H9 (cell line): ENCODE measurements around the gene GRIN2B. TPM values are rescaled to one million over a fixed set of nuclear protein-coding genes. Genes with fewer than 3 reads are reported as not detected.

Source experiments
- DNase-seq: peaks from one replicate; pipeline ENCODE4 v3.0.0-alpha.2; 2017
- H2AFZ ChIP-seq: one replicate; pipeline ENCODE4 v1.6.1; 2013; ENCODE audit warnings: mild to moderate bottlenecking, low read length, control low read depth, moderate library complexity
- H2AK5ac ChIP-seq: 2 replicates; pipeline ENCODE4 v1.6.1; 2013; ENCODE audit warnings: low read length, control low read depth, mixed read lengths; ENCODE audit not compliant: insufficient read length
- H2BK120ac ChIP-seq: one replicate; pipeline ENCODE4 v1.6.1; 2013; ENCODE audit warnings: low read depth, mild to moderate bottlenecking, low read length, control low read depth, inconsistent platforms; ENCODE audit not compliant: poor library complexity, severe bottlenecking
- H2BK12ac ChIP-seq: 2 replicates; pipeline ENCODE4 v1.6.1; 2013; ENCODE audit warnings: low read length, control low read depth, mixed read lengths, low read depth; ENCODE audit not compliant: insufficient read length
- H2BK15ac ChIP-seq: 2 replicates; pipeline ENCODE4 v1.6.1; 2013; ENCODE audit warnings: low read depth, low read length, control low read depth
- H2BK20ac ChIP-seq: one replicate; pipeline ENCODE4 v1.6.1; 2013; ENCODE audit warnings: low read depth, mild to moderate bottlenecking, low read length, control low read depth, inconsistent platforms; ENCODE audit not compliant: poor library complexity, severe bottlenecking
- H2BK5ac ChIP-seq: 2 replicates; pipeline ENCODE4 v1.6.1; 2013; ENCODE audit warnings: low read length, control low read depth, mixed read lengths; ENCODE audit not compliant: insufficient read length
- H3K14ac ChIP-seq: 2 replicates; pipeline ENCODE4 v1.6.1; 2013; ENCODE audit warnings: low read length, control low read depth; ENCODE audit not compliant: insufficient read depth
- H3K18ac ChIP-seq: 2 replicates; pipeline ENCODE4 v1.6.1; 2013; ENCODE audit warnings: low read depth, mild to moderate bottlenecking, mixed read lengths, low read length, control low read depth; ENCODE audit not compliant: insufficient read length
- H3K23ac ChIP-seq: 2 replicates; pipeline ENCODE4 v1.6.1; 2013; ENCODE audit warnings: low read length, control low read depth, mixed read lengths, low read depth; ENCODE audit not compliant: insufficient read length
- H3K23me2 ChIP-seq: 2 replicates; pipeline ENCODE4 v1.6.1; 2013; ENCODE audit warnings: low read depth, mild to moderate bottlenecking, mixed read lengths, low read length, control low read depth; ENCODE audit not compliant: insufficient read length, poor library complexity, severe bottlenecking
- H3K27ac ChIP-seq: 2 replicates; pipeline ENCODE4 v1.5.1; 2013; ENCODE audit warnings: low read length, control low read depth, mixed read lengths, low read depth; ENCODE audit not compliant: insufficient read length
- H3K27me3 ChIP-seq: 2 replicates; pipeline ENCODE4 v1.6.1; 2013; ENCODE audit warnings: low read length, control low read depth, inconsistent platforms; ENCODE audit not compliant: insufficient read depth
- H3K4ac ChIP-seq: 2 replicates; pipeline ENCODE4 v1.6.1; 2013; ENCODE audit warnings: low read depth, mild to moderate bottlenecking, control low read depth, inconsistent platforms, low read length, moderate library complexity
- H3K4me1 ChIP-seq: 2 replicates; pipeline ENCODE4 v1.6.1; 2013; ENCODE audit warnings: low read length, control low read depth, inconsistent platforms; ENCODE audit not compliant: insufficient read depth
- H3K4me2 ChIP-seq: 2 replicates; pipeline ENCODE4 v1.6.1; 2013; ENCODE audit warnings: low read length, control low read depth, mixed read lengths; ENCODE audit not compliant: insufficient read length, insufficient read depth
- H3K56ac ChIP-seq: 2 replicates; pipeline ENCODE4 v1.6.1; 2013; ENCODE audit warnings: low read depth, mild to moderate bottlenecking, mixed read lengths, low read length, control low read depth; ENCODE audit not compliant: insufficient read length
- H3K79me1 ChIP-seq: 2 replicates; pipeline ENCODE4 v1.6.1; 2013; ENCODE audit warnings: low read depth, mild to moderate bottlenecking, moderate library complexity, low read length, control low read depth, inconsistent platforms; ENCODE audit not compliant: insufficient read depth, poor library complexity, severe bottlenecking
- H3K79me2 ChIP-seq: 2 replicates; pipeline ENCODE4 v1.6.1; 2013; ENCODE audit warnings: low read length, control low read depth, inconsistent platforms; ENCODE audit not compliant: insufficient read depth
- H3K9ac ChIP-seq: 2 replicates; pipeline ENCODE4 v1.6.1; 2013; ENCODE audit warnings: low read length, control low read depth, mixed read lengths; ENCODE audit not compliant: insufficient read length; ENCODE audit errors: extremely low read depth
- H3K9me3 ChIP-seq: one replicate; pipeline ENCODE4 v1.6.1; 2013; ENCODE audit warnings: low read depth, low read length, inconsistent platforms; ENCODE audit not compliant: control insufficient read depth
- H3T11ph ChIP-seq: one replicate; pipeline ENCODE4 v1.6.1; 2013; ENCODE audit warnings: mild to moderate bottlenecking, low read length, control low read depth, inconsistent platforms
- H4K20me1 ChIP-seq: one replicate; pipeline ENCODE4 v1.6.1; 2013; ENCODE audit not compliant: control insufficient read depth, insufficient read length, insufficient read depth
- H4K5ac ChIP-seq: 2 replicates; pipeline ENCODE4 v1.6.1; 2013; ENCODE audit warnings: low read depth, mild to moderate bottlenecking, mixed read lengths, low read length, control low read depth; ENCODE audit not compliant: insufficient read length
- H4K8ac ChIP-seq: replicated peaks from 2 replicates; pipeline ENCODE4 v1.6.1; 2013; ENCODE audit warnings: low read length, control low read depth, mixed read lengths, low read depth; ENCODE audit not compliant: insufficient read length
- H4K91ac ChIP-seq: 2 replicates; pipeline ENCODE4 v1.6.1; 2013; ENCODE audit warnings: low read depth, mild to moderate bottlenecking, moderate library complexity, mixed read lengths, low read length, control low read depth; ENCODE audit not compliant: insufficient read length
- H3K27ac Mint-ChIP-seq, 3 experiments: 2 replicates in 2 of 3; 3 replicates in 1 of 3; pipeline ENCODE4 v1.8.0; 2020 to 2021; ENCODE audit warnings: mixed read lengths in 3 of 3, mild to moderate bottlenecking in 1 of 3, moderate library complexity in 1 of 3
- H3K27me3 Mint-ChIP-seq: 2 replicates; pipeline ENCODE4 v1.8.0; 2021; ENCODE audit warnings: low read depth, mild to moderate bottlenecking, moderate library complexity, mixed read lengths
- H3K36me3 Mint-ChIP-seq, 3 experiments: 2 replicates in 2 of 3; 3 replicates in 1 of 3; pipeline ENCODE4 v1.8.0; 2020 to 2021; ENCODE audit warnings: low read depth in 3 of 3, mixed read lengths in 3 of 3; ENCODE audit not compliant: insufficient read depth in 1 of 3
- H3K4me1 Mint-ChIP-seq, 2 experiments: 2 replicates each; pipeline ENCODE4 v1.8.0; 2020; ENCODE audit warnings: mixed read lengths in 2 of 2
- H3K4me3 Mint-ChIP-seq, 2 experiments: 2 replicates in 1 of 2; 3 replicates in 1 of 2; pipeline ENCODE4 v1.8.0; 2020 to 2021; ENCODE audit warnings: mild to moderate bottlenecking in 2 of 2, mixed read lengths in 2 of 2, moderate library complexity in 1 of 2
- H3K9me3 Mint-ChIP-seq, 2 experiments: 2 replicates in 1 of 2; 3 replicates in 1 of 2; pipeline ENCODE4 v1.8.0; 2020; ENCODE audit warnings: mild to moderate bottlenecking in 2 of 2, mixed read lengths in 2 of 2, moderate library complexity in 1 of 2
- CTCF ChIP-seq: fragments of 200-600 bp; sonication (generic); conservative IDR thresholded peaks from 3 replicates; pipeline ENCODE4 v1.8.0; 2021; ENCODE audit warnings: antibody characterized with exemption, mild to moderate bottlenecking
- WGBS: extraction: QIAGEN DNeasy Blood & Tissue Kit; methylation state at CpG from one replicate; pipeline ENCODE4 v1.1.7; 2013; ENCODE audit warnings: missing lambda C conversion rate, low lambda C conversion rate, mixed read lengths; ENCODE audit not compliant: insufficient read length; ENCODE audit errors: extremely low coverage; 5-methylcytosine and 5-hydroxymethylcytosine counted together
- total RNA-seq: library from RNA; stranded (reverse); gene quantifications from 2 replicates; pipeline ENCODE4 v1.2.1, GENCODE V29; 2021

Gene GRIN2B
- total RNA-seq, 1 experiment from 2014 or later: 0.13 TPM

GRCh38 chr12:13980538-13981295, 685 bp downstream of the GRIN2B start:
- Mint-ChIP-seq H3K4me1 (peaks cover 21 to 22% of the 10 kb centered on the region in 2 experiments), H3K27me3 (peaks cover 82% of the 10 kb centered on the region), H3K9me3 (no peaks in the 10 kb centered on the region), H3K36me3 (no peaks in the 10 kb centered on the region), H3K4me3 (peak overlapping the region; percentile 69 to 93), H3K27ac (no peak overlapping the region)
- Histone ChIP-seq H2AK5ac (no peak overlapping the region), H3K9ac (no peak overlapping the region), H3K4me1 (no peaks in the 10 kb centered on the region), H3K14ac (no peak overlapping the region), H4K8ac (no peak overlapping the region), H3K4ac (no peak overlapping the region), H2BK20ac (no peak overlapping the region), H2BK15ac (no peak overlapping the region), H2AFZ (no peak overlapping the region), H4K91ac (no peak overlapping the region), H3K18ac (no peak overlapping the region), H3K23me2 (peaks cover 12% of the 10 kb centered on the region), H3K9me3 (no peaks in the 10 kb centered on the region), H3K79me1 (no peaks in the 10 kb centered on the region), H4K20me1 (no peaks in the 10 kb centered on the region), H3K27me3 (peaks cover 8% of the 10 kb centered on the region; the same call in 1 of the 2 replicates), H3T11ph (no peak overlapping the region), H3K23ac (no peak overlapping the region), H3K79me2 (no peaks in the 10 kb centered on the region), H2BK12ac (no peak overlapping the region), H4K5ac (no peak overlapping the region), H3K4me2 (peak overlapping the region; percentile 71), H2BK120ac (no peak overlapping the region), H3K56ac (no peak overlapping the region), H3K27ac (no peak overlapping the region), H2BK5ac (no peak overlapping the region)
- WGBS: no CpG with 5 or more reads among the region's 53 CpGs
- TF ChIP-seq CTCF: no peak
- DNase-seq: peak; percentile 53
